Measurements from ENCODE around the gene TSPAN10.

- TF ChIP-seq POLR2A (IDR thresholded peaks at IDR 0.05; ENCODE audit: low read depth, low read length): no peak
- TF ChIP-seq CTCF (conservative IDR thresholded peaks at IDR 0.05; ENCODE audit: low read depth, low read length): no peak
- no peak for TF ChIP-seq NFE2L2 (IDR thresholded peaks at IDR 0.05; ENCODE audit: low read depth, low read length)
- TF ChIP-seq RAD21 (IDR thresholded peaks at IDR 0.05; ENCODE audit: low read length): no peak
- no peak for TF ChIP-seq SMC3 (IDR thresholded peaks at IDR 0.05; ENCODE audit: low read depth, low read length)
- TF ChIP-seq CHD1 (IDR thresholded peaks at IDR 0.05; ENCODE audit: low read depth, low read length): no peak
Observed at GRCh38 chr17:81644496-81644895, 7.5 kb downstream of the TSPAN10 start.
